SK-N-SH (cell line): ENCODE data around the gene IGF2BP2. TPM values are rescaled to one million over a fixed set of nuclear protein-coding genes. Genes with fewer than 3 reads are reported as not detected.
A peak's percentile ranks its signal among the peaks of the same experiment; 100 is the strongest.

ENCODE experiments used
- CTCF ChIA-PET: fragments of 300-600, 350-600 bp; formaldehyde crosslinking; extraction: SDS; loops from one replicate; lab custom pipeline; 2021; lab: Yijun Ruan, JAX
- POLR2A ChIA-PET: fragments of 350-600 bp; sonication (Branson Sonifier 250); formaldehyde crosslinking; extraction: SDS; loops from one replicate; lab custom pipeline; 2020; ENCODE audit warnings: antibody characterized with exemption, inconsistent platforms; lab: Yijun Ruan, JAX
- DNase-seq: peaks from one replicate; pipeline ENCODE4 v3.0.0; 2012
- H2AFZ ChIP-seq: fragments of 200-600 bp; sonication (generic); 2 replicates; pipeline ENCODE4 v1.8.1; 2016; ENCODE audit warnings: antibody characterized with exemption, mild to moderate bottlenecking, low read depth
- H3F3A ChIP-seq: fragments of 200-600 bp; sonication (generic); replicated peaks from 2 replicates; pipeline ENCODE3; 2016; ENCODE audit warnings: antibody characterized with exemption, mild to moderate bottlenecking; ENCODE audit not compliant: insufficient read depth
- H3K27ac ChIP-seq, 2 experiments: fragments of 200-500 bp in 1 of 2; fragments of 200-600 bp in 1 of 2; sonication (Bioruptor generic) in 1 of 2; sonication (generic), shearing (Covaris generic) in 1 of 2; 2 replicates each; pipeline versions ENCODE4 v1.5.1 to v1.6.1; 2014 to 2016; ENCODE audit warnings: low read depth in 2 of 2, inconsistent platforms in 1 of 2, low read length in 1 of 2, mild to moderate bottlenecking in 1 of 2, mixed read lengths in 1 of 2
- H3K27me3 ChIP-seq: fragments of 200-600 bp; sonication (generic), shearing (Covaris generic); 2 replicates; pipeline ENCODE4 v1.6.1; 2016; ENCODE audit warnings: mixed run types; ENCODE audit not compliant: insufficient read depth
- H3K36me3 ChIP-seq, 2 experiments: fragments of 200-500 bp in 1 of 2; fragments of 200-600 bp in 1 of 2; sonication (Bioruptor generic) in 1 of 2; sonication (generic) in 1 of 2; replicated peaks in 1 of 2; 2 replicates each; pipeline versions ENCODE3 to v1.5.1; 2014 to 2016; ENCODE audit warnings: low read length in 1 of 2, mild to moderate bottlenecking in 1 of 2; ENCODE audit not compliant: insufficient read depth in 2 of 2, control insufficient read depth in 1 of 2
- H3K4me1 ChIP-seq, 2 experiments: fragments of 200-500 bp in 1 of 2; fragments of 200-600 bp in 1 of 2; sonication (Bioruptor generic) in 1 of 2; sonication (generic), shearing (Covaris generic) in 1 of 2; 2 replicates each; pipeline versions ENCODE4 v1.5.1 to v1.6.1; 2014 to 2016; ENCODE audit warnings: low read depth in 1 of 2, low read length in 1 of 2, mixed run types in 1 of 2; ENCODE audit not compliant: insufficient read depth in 2 of 2, control insufficient read depth in 1 of 2
- H3K4me2 ChIP-seq: fragments of 200-600 bp; sonication (generic), shearing (Covaris generic); 2 replicates; pipeline ENCODE4 v1.6.1; 2017; ENCODE audit warnings: mixed run types
- H3K4me3 ChIP-seq, 2 experiments: fragments of 200-500 bp in 1 of 2; fragments of 200-600 bp in 1 of 2; sonication (Bioruptor generic) in 1 of 2; sonication (generic), shearing (Covaris generic) in 1 of 2; 2 replicates each; pipeline versions ENCODE4 v1.5.1 to v1.8.1; 2014 to 2016; ENCODE audit warnings: low read depth in 2 of 2, inconsistent platforms in 1 of 2, low read length in 1 of 2, mild to moderate bottlenecking in 1 of 2, mixed read lengths in 1 of 2, moderate library complexity in 1 of 2
- H3K79me2 ChIP-seq: fragments of 200-600 bp; sonication (generic); 2 replicates; pipeline ENCODE4 v1.8.1; 2017; ENCODE audit warnings: mild to moderate bottlenecking; ENCODE audit not compliant: insufficient read depth
- H3K9ac ChIP-seq: fragments of 200-600 bp; sonication (generic); 2 replicates; pipeline ENCODE4 v1.6.1; 2017; ENCODE audit warnings: mixed run types
- H3K9me2 ChIP-seq: fragments of 200-600 bp; sonication (generic); 2 replicates; pipeline ENCODE4 v1.6.1; 2017; ENCODE audit warnings: mixed run types
- H3K9me3 ChIP-seq: fragments of 200-600 bp; sonication (generic); 2 replicates; pipeline ENCODE4 v1.6.1; 2017; ENCODE audit warnings: mixed run types, mild to moderate bottlenecking, moderate library complexity
- H4K20me1 ChIP-seq: fragments of 200-600 bp; sonication (generic); 2 replicates; pipeline ENCODE4 v1.6.1; 2017; ENCODE audit warnings: mild to moderate bottlenecking, mixed run types; ENCODE audit not compliant: insufficient read depth
- CHD2 ChIP-seq: fragments of 150-350 bp; IDR thresholded peaks from 2 replicates; pipeline ENCODE4 v1.6.1; 2018; ENCODE audit warnings: low read length; ENCODE audit not compliant: partially characterized antibody
- ELF1 ChIP-seq: IDR thresholded peaks from 2 replicates; pipeline ENCODE4 v1.4.0; 2012
- EZH2phosphoT487 ChIP-seq: fragments of 200-600 bp; sonication (generic); IDR thresholded peaks from 2 replicates; pipeline ENCODE4 v1.6.1; 2017; ENCODE audit warnings: low read depth, mixed run types, mild to moderate bottlenecking, antibody characterized with exemption, moderate library complexity, borderline replicate concordance
- FOSL2 ChIP-seq: IDR thresholded peaks from 2 replicates; pipeline ENCODE4 v1.4.0; 2012; ENCODE audit warnings: low read depth, mild to moderate bottlenecking, moderate library complexity, borderline replicate concordance
- FOXJ3 ChIP-seq: sonication (generic); formaldehyde crosslinking; IDR thresholded peaks from 2 replicates; pipeline ENCODE4 v1.5.1; 2020; ENCODE audit warnings: mild to moderate bottlenecking, missing genetic modification reagents
- FOXM1 ChIP-seq: IDR thresholded peaks from 2 replicates; pipeline ENCODE4 v1.4.0; 2012; ENCODE audit warnings: low read depth, mild to moderate bottlenecking
- GABPA ChIP-seq: IDR thresholded peaks from 2 replicates; pipeline ENCODE4 v1.4.0; 2012; ENCODE audit warnings: low read depth, mild to moderate bottlenecking
- GATA2 ChIP-seq: sonication (generic); formaldehyde crosslinking; IDR thresholded peaks from 2 replicates; pipeline ENCODE4 v1.5.0; 2020; ENCODE audit warnings: mild to moderate bottlenecking, missing genetic modification reagents
- JUND ChIP-seq: IDR thresholded peaks from 2 replicates; pipeline ENCODE4 v1.4.0; 2012
- NRF1 ChIP-seq: IDR thresholded peaks from 2 replicates; pipeline ENCODE4 v1.6.1; 2012; ENCODE audit warnings: low read depth, mild to moderate bottlenecking, low read length
- POLR2AphosphoS5 ChIP-seq: IDR thresholded peaks from 2 replicates; pipeline ENCODE4 v1.6.1; 2012; ENCODE audit warnings: low read depth, low read length
- RCOR1 ChIP-seq: fragments of 150-350 bp; IDR thresholded peaks from 2 replicates; pipeline ENCODE4 v1.6.1; 2017; ENCODE audit warnings: antibody characterized with exemption, low read length
- RFX5 ChIP-seq: IDR thresholded peaks from 2 replicates; pipeline ENCODE4 v1.6.1; 2012; ENCODE audit warnings: mild to moderate bottlenecking, improper control_type of control experiment, low read length
- RXRA ChIP-seq: IDR thresholded peaks from 2 replicates; pipeline ENCODE4 v1.4.0; 2012; ENCODE audit warnings: low read depth, mild to moderate bottlenecking, borderline replicate concordance
- SMC3 ChIP-seq: IDR thresholded peaks from 2 replicates; pipeline ENCODE4 v1.6.1; 2012; ENCODE audit warnings: low read depth, low read length, improper control_type of control experiment
- TAF1 ChIP-seq: IDR thresholded peaks from 2 replicates; pipeline ENCODE4 v1.6.1; 2012; ENCODE audit warnings: low read depth, mild to moderate bottlenecking, low read length, moderate library complexity, borderline replicate concordance
- TCF12 ChIP-seq: IDR thresholded peaks from 2 replicates; pipeline ENCODE4 v1.4.0; 2012
- TEAD4 ChIP-seq: IDR thresholded peaks from 2 replicates; pipeline ENCODE4 v1.4.0; 2012; ENCODE audit warnings: mild to moderate bottlenecking, borderline replicate concordance; ENCODE audit not compliant: insufficient read depth
- WGBS: methylation state at CpG from one replicate; pipeline ENCODE4 v1.1.6; 2017; ENCODE audit warnings: low lambda C conversion rate; 5-methylcytosine and 5-hydroxymethylcytosine counted together
- polyA plus RNA-seq, 3 experiments: library from polyadenylated mRNA; depleted of rRNA; stranded (reverse); fragments of >200 nt; gene quantifications; 2 replicates each; pipeline ENCODE4 v1.2.3, GENCODE V29; 2012
- TF ChIP-seq, protein P1 (sequence below): fragments of 200-600 bp; sonication (generic); IDR thresholded peaks from 2 replicates; pipeline ENCODE4 v1.6.1; 2017; ENCODE audit warnings: antibody characterized with exemption, mild to moderate bottlenecking, moderate library complexity
- TF ChIP-seq, protein P2 (sequence below): fragments of 150-350 bp; IDR thresholded peaks from 2 replicates; pipeline ENCODE4 v1.6.1; 2017; ENCODE audit warnings: antibody characterized with exemption, low read length, low read depth, borderline replicate concordance
- TF ChIP-seq, protein P3 (sequence below): IDR thresholded peaks from 2 replicates; pipeline ENCODE4; 2012
- TF ChIP-seq, protein P4 (sequence below): IDR thresholded peaks from 2 replicates; pipeline ENCODE4 v1.4.0; 2012; ENCODE audit warnings: low read depth, borderline replicate concordance
- TF ChIP-seq, protein P5 (sequence below): fragments of 150-350 bp; IDR thresholded peaks from 2 replicates; pipeline ENCODE4 v1.6.1; 2016; ENCODE audit warnings: mild to moderate bottlenecking, low read depth, low read length
- TF ChIP-seq, protein P6 (sequence below): IDR thresholded peaks from 2 replicates; pipeline ENCODE4 v1.6.1; 2012; ENCODE audit warnings: mild to moderate bottlenecking, low read depth, low read length, moderate library complexity

IGF2BP2 gene
- polyA plus RNA-seq, 1 of the 3 experiments (the other 2 are of a cell fraction), result 5.4 TPM

DNA sequence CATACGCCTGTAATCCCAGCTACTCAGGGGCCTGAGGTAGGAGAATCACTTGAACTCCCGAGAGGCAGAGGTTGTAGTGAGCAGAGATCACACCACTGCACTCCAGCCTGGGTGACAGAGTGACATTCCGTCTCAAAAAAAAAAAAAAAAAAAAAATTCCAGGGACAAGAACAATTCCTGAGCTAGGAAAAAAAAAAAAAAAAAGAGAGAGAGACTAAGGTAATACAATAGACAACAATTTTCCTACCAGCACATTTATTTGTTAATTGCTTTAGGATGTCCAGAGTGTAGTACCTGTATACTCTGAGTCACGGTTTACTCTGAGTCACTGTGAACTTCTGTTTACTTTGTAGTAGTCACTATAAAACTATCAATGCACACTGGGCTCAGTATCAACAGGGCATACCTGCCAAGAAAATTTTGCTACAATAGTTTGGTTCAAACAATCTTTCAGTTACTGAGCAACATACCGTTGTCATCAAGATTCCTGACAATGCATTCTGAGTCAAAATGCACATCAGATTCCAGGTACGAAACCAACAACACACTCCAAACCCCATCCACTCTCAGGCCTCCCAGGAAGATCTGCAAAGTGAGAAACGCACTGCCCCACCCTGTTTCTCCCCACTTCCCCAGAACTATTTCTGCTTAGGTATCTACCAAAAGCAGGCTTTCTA, 28.3 kb downstream of the IGF2BP2 start:
- H3K79me2 ChIP-seq, result peaks cover 100% of the 10 kb centered on the region
- no peaks in the 10 kb centered on the region for H3K27me3 ChIP-seq
- peaks cover 13% of the 10 kb centered on the region for H3F3A ChIP-seq
- no peaks in the 10 kb centered on the region for H3K9me2 ChIP-seq
- peak overlapping the region in 1 of 2 experiments; percentile 74; a peak in 2 of 4 replicates for H3K27ac ChIP-seq
- CTCF ChIA-PET, result interaction anchor here (1.3 kb wide), 1 partner anchor 27 kb away, joined by 3 read pairs; no protein-coding TSS in a partner anchor
- H3K4me1 ChIP-seq, result peaks cover 0 to 13% of the 10 kb centered on the region in 2 experiments; a peak in 2 of 4 replicates
- DNase-seq, result no peak
- H3K4me2 ChIP-seq, result peak overlapping the region; percentile 53
- H2AFZ ChIP-seq, result no peak overlapping the region
- H3K36me3 ChIP-seq, result no peaks in the 10 kb centered on the region
- 23% methylated on average over 7 of the region's 7 CpGs for WGBS
- H4K20me1 ChIP-seq, result peaks cover 100% of the 10 kb centered on the region
- no peak overlapping the region for H3K4me3 ChIP-seq
- H3K9ac ChIP-seq, result peak overlapping the region; percentile 51; the same call in 1 of the 2 replicates
- H3K9me3 ChIP-seq, result no peaks in the 10 kb centered on the region
- POLR2A ChIA-PET, result no interaction called here
- TF ChIP-seq SMC3 (no peak), FOSL2 (peak; percentile 87), FOXM1 (no peak), RXRA (peak; percentile 26; the same call in 1 of the 2 replicates), GATA2 (no peak), GABPA (no peak), JUND (peak; percentile 80), EZH2phosphoT487 (no peak), ELF1 (no peak), TEAD4 (0 out of 2 replicates have a peak, but pooled peaks have one; percentile 29), RFX5 (no peak), TAF1 (no peak), POLR2AphosphoS5 (no peak; the same call in 1 of the 2 replicates), TCF12 (peak; percentile 63), RCOR1 (no peak), FOXJ3 (CRISPR knock-in tag) (no peak), NRF1 (no peak), CHD2 (no peak)
- TF ChIP-seq, protein P1, sequence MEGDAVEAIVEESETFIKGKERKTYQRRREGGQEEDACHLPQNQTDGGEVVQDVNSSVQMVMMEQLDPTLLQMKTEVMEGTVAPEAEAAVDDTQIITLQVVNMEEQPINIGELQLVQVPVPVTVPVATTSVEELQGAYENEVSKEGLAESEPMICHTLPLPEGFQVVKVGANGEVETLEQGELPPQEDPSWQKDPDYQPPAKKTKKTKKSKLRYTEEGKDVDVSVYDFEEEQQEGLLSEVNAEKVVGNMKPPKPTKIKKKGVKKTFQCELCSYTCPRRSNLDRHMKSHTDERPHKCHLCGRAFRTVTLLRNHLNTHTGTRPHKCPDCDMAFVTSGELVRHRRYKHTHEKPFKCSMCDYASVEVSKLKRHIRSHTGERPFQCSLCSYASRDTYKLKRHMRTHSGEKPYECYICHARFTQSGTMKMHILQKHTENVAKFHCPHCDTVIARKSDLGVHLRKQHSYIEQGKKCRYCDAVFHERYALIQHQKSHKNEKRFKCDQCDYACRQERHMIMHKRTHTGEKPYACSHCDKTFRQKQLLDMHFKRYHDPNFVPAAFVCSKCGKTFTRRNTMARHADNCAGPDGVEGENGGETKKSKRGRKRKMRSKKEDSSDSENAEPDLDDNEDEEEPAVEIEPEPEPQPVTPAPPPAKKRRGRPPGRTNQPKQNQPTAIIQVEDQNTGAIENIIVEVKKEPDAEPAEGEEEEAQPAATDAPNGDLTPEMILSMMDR, result no peak
- TF ChIP-seq, protein P2, sequence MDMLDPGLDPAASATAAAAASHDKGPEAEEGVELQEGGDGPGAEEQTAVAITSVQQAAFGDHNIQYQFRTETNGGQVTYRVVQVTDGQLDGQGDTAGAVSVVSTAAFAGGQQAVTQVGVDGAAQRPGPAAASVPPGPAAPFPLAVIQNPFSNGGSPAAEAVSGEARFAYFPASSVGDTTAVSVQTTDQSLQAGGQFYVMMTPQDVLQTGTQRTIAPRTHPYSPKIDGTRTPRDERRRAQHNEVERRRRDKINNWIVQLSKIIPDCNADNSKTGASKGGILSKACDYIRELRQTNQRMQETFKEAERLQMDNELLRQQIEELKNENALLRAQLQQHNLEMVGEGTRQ, result no peak
- TF ChIP-seq, protein P3, sequence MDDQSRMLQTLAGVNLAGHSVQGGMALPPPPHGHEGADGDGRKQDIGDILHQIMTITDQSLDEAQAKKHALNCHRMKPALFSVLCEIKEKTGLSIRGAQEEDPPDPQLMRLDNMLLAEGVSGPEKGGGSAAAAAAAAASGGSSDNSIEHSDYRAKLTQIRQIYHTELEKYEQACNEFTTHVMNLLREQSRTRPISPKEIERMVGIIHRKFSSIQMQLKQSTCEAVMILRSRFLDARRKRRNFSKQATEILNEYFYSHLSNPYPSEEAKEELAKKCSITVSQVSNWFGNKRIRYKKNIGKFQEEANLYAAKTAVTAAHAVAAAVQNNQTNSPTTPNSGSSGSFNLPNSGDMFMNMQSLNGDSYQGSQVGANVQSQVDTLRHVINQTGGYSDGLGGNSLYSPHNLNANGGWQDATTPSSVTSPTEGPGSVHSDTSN, result no peak; the same call in 1 of the 2 replicates
- TF ChIP-seq, protein P4, sequence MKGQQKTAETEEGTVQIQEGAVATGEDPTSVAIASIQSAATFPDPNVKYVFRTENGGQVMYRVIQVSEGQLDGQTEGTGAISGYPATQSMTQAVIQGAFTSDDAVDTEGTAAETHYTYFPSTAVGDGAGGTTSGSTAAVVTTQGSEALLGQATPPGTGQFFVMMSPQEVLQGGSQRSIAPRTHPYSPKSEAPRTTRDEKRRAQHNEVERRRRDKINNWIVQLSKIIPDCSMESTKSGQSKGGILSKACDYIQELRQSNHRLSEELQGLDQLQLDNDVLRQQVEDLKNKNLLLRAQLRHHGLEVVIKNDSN, result no peak
- TF ChIP-seq, protein P5, sequence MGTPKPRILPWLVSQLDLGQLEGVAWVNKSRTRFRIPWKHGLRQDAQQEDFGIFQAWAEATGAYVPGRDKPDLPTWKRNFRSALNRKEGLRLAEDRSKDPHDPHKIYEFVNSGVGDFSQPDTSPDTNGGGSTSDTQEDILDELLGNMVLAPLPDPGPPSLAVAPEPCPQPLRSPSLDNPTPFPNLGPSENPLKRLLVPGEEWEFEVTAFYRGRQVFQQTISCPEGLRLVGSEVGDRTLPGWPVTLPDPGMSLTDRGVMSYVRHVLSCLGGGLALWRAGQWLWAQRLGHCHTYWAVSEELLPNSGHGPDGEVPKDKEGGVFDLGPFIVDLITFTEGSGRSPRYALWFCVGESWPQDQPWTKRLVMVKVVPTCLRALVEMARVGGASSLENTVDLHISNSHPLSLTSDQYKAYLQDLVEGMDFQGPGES, result no peak
- TF ChIP-seq, protein P6, sequence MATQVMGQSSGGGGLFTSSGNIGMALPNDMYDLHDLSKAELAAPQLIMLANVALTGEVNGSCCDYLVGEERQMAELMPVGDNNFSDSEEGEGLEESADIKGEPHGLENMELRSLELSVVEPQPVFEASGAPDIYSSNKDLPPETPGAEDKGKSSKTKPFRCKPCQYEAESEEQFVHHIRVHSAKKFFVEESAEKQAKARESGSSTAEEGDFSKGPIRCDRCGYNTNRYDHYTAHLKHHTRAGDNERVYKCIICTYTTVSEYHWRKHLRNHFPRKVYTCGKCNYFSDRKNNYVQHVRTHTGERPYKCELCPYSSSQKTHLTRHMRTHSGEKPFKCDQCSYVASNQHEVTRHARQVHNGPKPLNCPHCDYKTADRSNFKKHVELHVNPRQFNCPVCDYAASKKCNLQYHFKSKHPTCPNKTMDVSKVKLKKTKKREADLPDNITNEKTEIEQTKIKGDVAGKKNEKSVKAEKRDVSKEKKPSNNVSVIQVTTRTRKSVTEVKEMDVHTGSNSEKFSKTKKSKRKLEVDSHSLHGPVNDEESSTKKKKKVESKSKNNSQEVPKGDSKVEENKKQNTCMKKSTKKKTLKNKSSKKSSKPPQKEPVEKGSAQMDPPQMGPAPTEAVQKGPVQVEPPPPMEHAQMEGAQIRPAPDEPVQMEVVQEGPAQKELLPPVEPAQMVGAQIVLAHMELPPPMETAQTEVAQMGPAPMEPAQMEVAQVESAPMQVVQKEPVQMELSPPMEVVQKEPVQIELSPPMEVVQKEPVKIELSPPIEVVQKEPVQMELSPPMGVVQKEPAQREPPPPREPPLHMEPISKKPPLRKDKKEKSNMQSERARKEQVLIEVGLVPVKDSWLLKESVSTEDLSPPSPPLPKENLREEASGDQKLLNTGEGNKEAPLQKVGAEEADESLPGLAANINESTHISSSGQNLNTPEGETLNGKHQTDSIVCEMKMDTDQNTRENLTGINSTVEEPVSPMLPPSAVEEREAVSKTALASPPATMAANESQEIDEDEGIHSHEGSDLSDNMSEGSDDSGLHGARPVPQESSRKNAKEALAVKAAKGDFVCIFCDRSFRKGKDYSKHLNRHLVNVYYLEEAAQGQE, result no peak
